ENCODE results near the gene FHIP2A. TPM values are rescaled to one million over a fixed set of nuclear protein-coding genes. Genes with fewer than 3 reads are reported as not detected.
A peak's percentile ranks its signal among the peaks of the same experiment; 100 is the strongest.
"Not testable (repeated sequence)": the region's sequence is repeated elsewhere in the genome, so short reads cannot be mapped to it uniquely, and the experiment has no call there.

FHIP2A gene
- total RNA-seq, 6 donors from 2014 or later = 21.9 to 45.5 (median 26.2) TPM

- not testable (repeated sequence) for H3K27ac ChIP-seq, H3K36me3 ChIP-seq, H3K4me3 ChIP-seq, H3K9me3 ChIP-seq, H3K27me3 ChIP-seq, H3K4me1 ChIP-seq
- WGBS, 2 donors = 56 to 73% methylated on average over 6 of the region's 9 CpGs
- TF ChIP-seq, protein P1, sequence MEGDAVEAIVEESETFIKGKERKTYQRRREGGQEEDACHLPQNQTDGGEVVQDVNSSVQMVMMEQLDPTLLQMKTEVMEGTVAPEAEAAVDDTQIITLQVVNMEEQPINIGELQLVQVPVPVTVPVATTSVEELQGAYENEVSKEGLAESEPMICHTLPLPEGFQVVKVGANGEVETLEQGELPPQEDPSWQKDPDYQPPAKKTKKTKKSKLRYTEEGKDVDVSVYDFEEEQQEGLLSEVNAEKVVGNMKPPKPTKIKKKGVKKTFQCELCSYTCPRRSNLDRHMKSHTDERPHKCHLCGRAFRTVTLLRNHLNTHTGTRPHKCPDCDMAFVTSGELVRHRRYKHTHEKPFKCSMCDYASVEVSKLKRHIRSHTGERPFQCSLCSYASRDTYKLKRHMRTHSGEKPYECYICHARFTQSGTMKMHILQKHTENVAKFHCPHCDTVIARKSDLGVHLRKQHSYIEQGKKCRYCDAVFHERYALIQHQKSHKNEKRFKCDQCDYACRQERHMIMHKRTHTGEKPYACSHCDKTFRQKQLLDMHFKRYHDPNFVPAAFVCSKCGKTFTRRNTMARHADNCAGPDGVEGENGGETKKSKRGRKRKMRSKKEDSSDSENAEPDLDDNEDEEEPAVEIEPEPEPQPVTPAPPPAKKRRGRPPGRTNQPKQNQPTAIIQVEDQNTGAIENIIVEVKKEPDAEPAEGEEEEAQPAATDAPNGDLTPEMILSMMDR (IDR thresholded peaks at IDR 0.05) = peak; percentile 30 to 68 (median 66)
- ATAC-seq (ENCODE audit: low FRiP score in 2 of 2) (peak; percentile 73 to 88), DNase-seq (peak in 1 of 2 donors; percentile 67)
These were observed 35.1 kb upstream of the FHIP2A start for GRCh38 chr10:114786492-114786891.

DNA sequence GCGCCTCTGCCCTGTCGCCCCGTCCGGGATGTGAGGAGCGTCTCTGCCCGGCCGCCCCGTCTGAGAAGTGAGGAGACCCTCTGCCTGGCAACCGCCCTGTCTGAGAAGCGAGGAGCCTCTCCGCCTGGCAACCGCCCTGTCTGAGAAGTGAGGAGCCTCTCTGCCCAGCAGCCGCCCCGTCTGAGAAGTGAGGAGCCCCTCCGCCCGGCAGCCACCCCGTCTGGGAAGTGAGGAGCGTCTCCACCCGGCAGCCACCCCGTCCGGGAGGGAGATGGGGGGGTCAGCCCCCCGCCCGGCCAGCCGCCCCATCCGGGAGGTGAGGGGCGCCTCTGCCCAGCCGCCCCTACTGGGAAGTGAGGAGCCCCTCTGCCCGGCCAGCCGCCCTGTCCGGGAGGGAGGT, 34.4 kb upstream of the FHIP2A start:
- not testable (repeated sequence) for ATAC-seq (ENCODE audit: low FRiP score in 2 of 2); H3K27me3 ChIP-seq; H3K36me3 ChIP-seq; H3K4me3 ChIP-seq; H3K4me1 ChIP-seq; H3K27ac ChIP-seq; H3K9me3 ChIP-seq
- peak in 1 of 2 donors; percentile 54 for DNase-seq
- WGBS, 2 donors = 93% methylated on average over 19 of the region's 30 CpGs; no CpG with 5 or more reads in 1 of the 2 donors

- WGBS, 2 donors = 88 to 94% methylated on average over 3 of the region's 3 CpGs
- no peak for TF ChIP-seq EP300 (IDR thresholded peaks at IDR 0.05)
- DNase-seq = no peak
- Histone ChIP-seq H3K27ac (no peak overlapping the region), H3K4me3 (no peak overlapping the region), H3K36me3 (no peaks in the 10 kb centered on the region), H3K9me3 (no peaks in the 10 kb centered on the region), H3K27me3 (no peaks in the 10 kb centered on the region), H3K4me1 (peaks cover 0 to 5% (median 0%) of the 10 kb centered on the region in 4 donors)
- ATAC-seq (ENCODE audit: low FRiP score in 2 of 2) = no peak
These were observed 29.8 kb upstream of the FHIP2A start for GRCh38 chr10:114791768-114792167.

GRCh38 chr10:114795039-114795438, 26.5 kb upstream of the FHIP2A start:
- Histone ChIP-seq H3K4me3 (no peak overlapping the region), H3K36me3 (no peaks in the 10 kb centered on the region), H3K27me3 (no peaks in the 10 kb centered on the region), H3K9me3 (no peaks in the 10 kb centered on the region), H3K27ac (no peak overlapping the region), H3K4me1 (no peaks in the 10 kb centered on the region)
- WGBS, 2 donors = 86 to 93% methylated on average over 3 of the region's 3 CpGs
- TF ChIP-seq EP300 (IDR thresholded peaks at IDR 0.05) (no peak), POLR2A (IDR thresholded peaks at IDR 0.05) (no peak), POLR2AphosphoS5 (IDR thresholded peaks at IDR 0.05) (no peak)
- TF ChIP-seq, protein P1 (IDR thresholded peaks at IDR 0.05) = no peak
- ATAC-seq (ENCODE audit: low FRiP score in 2 of 2) = no peak
- no peak for DNase-seq

DNA sequence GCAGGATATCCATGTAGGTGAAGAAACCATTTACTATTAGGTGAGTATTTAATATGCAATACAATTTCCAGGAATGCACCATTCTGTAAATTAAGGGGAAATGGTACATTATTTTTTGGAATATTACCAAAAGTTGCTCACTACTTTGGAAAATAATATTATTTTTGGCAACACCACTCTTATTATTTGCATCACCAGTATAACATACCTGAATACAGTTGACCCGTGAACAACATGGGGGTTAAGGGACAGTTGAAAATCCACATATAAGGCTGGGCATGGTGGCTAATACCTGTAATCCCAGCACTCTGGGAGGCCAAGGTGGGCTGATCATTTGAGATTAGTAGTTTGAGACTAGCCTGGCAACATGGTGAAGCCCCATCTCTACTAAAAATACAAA, 21.2 kb upstream of the FHIP2A start:
- WGBS, 2 donors = 90 to 94% methylated on average over 1 of the region's 1 CpG

GRCh38 chr10:114801411-114801813, 20.2 kb upstream of the FHIP2A start:
- DNase-seq (no peak), ATAC-seq (ENCODE audit: low FRiP score in 2 of 2) (peak in 1 of 2 donors; percentile 14)
- Histone ChIP-seq H3K4me3 (no peak overlapping the region), H3K4me1 (no peaks in the 10 kb centered on the region), H3K36me3 (no peaks in the 10 kb centered on the region), H3K27ac (no peak overlapping the region), H3K9me3 (no peaks in the 10 kb centered on the region), H3K27me3 (no peaks in the 10 kb centered on the region)
- TF ChIP-seq POLR2AphosphoS5 (IDR thresholded peaks at IDR 0.05) = no peak
- 41 to 43% methylated on average over 5 of the region's 5 CpGs for WGBS, 2 donors

More for the DNA sequence above, 21.2 kb upstream of the FHIP2A start:
- Histone ChIP-seq H3K36me3 (no peaks in the 10 kb centered on the region), H3K4me1 (no peaks in the 10 kb centered on the region), H3K27ac (no peak overlapping the region), H3K9me3 (no peaks in the 10 kb centered on the region), H3K4me3 (no peak overlapping the region), H3K27me3 (no peaks in the 10 kb centered on the region)
- TF ChIP-seq, protein P1 (IDR thresholded peaks at IDR 0.05) = no peak
- no peak for TF ChIP-seq POLR2AphosphoS5 (IDR thresholded peaks at IDR 0.05)
- no peak for TF ChIP-seq POLR2A (IDR thresholded peaks at IDR 0.05)
- TF ChIP-seq EP300 (IDR thresholded peaks at IDR 0.05) = no peak
- DNase-seq = no peak
- ATAC-seq (ENCODE audit: low FRiP score in 2 of 2) = no peak

All from upper lobe of left lung (tissue), 6 donors.